Right hindlimb (tissue), 1 donor: ENCODE data around the gene POU3F1.
A peak's percentile ranks its signal among the peaks of the same experiment; 100 is the strongest.

ENCODE experiments used
- DNase-seq: peaks from one replicate; pipeline ENCODE4 v3.0.0-alpha.2; 2018

Gene POU3F1

GRCh38 chr1:38073534-38074301 lies 27.1 kb upstream of the POU3F1 start:
- DNase-seq: no peak

GRCh38 chr1:38072858-38073257 lies 26.3 kb upstream of the POU3F1 start:
- no peak for DNase-seq

GRCh38 chr1:38071312-38072256 lies 25.0 kb upstream of the POU3F1 start:
- DNase-seq: no peak

- DNase-seq: no peak
Observed at GRCh38 chr1:38068980-38069340, 22.4 kb upstream of the POU3F1 start.

- DNase-seq: no peak
Observed at GRCh38 chr1:38068220-38068979, 21.8 kb upstream of the POU3F1 start.

- no peak for DNase-seq
Observed at GRCh38 chr1:38064197-38064903, 17.8 kb upstream of the POU3F1 start.

GRCh38 chr1:38063616-38064015 lies 17.0 kb upstream of the POU3F1 start:
- no peak for DNase-seq

GRCh38 chr1:38062361-38063288 lies 16.0 kb upstream of the POU3F1 start:
- no peak for DNase-seq

GRCh38 chr1:38061883-38062328 lies 15.3 kb upstream of the POU3F1 start:
- no peak for DNase-seq

GRCh38 chr1:38061290-38061689 lies 14.7 kb upstream of the POU3F1 start:
- no peak for DNase-seq

- no peak for DNase-seq
Observed at GRCh38 chr1:38060498-38060897, 13.9 kb upstream of the POU3F1 start.

GRCh38 chr1:38059635-38060250 lies 13.2 kb upstream of the POU3F1 start:
- DNase-seq: no peak

GRCh38 chr1:38055965-38056364 lies 9.4 kb upstream of the POU3F1 start:
- no peak for DNase-seq

GRCh38 chr1:38055398-38055797 lies 8.8 kb upstream of the POU3F1 start:
- DNase-seq: no peak

- no peak for DNase-seq
Observed at GRCh38 chr1:38053416-38054091, 7.0 kb upstream of the POU3F1 start.

GRCh38 chr1:38052750-38053415 lies 6.3 kb upstream of the POU3F1 start:
- DNase-seq: no peak

GRCh38 chr1:38051079-38051543 lies 4.5 kb upstream of the POU3F1 start:
- peak; percentile 59 for DNase-seq

GRCh38 chr1:38050397-38051078 lies 3.9 kb upstream of the POU3F1 start:
- DNase-seq: no peak

GRCh38 chr1:38047603-38048141 lies 1.1 kb upstream of the POU3F1 start:
- peak; percentile 29 for DNase-seq
